GM18951 (cell line): Measurements from ENCODE around the gene CALHM2.

ENCODE experiments used
- POLR2A ChIP-seq: IDR thresholded peaks from 4 replicates; pipeline ENCODE4 v1.6.1; 2011; ENCODE audit warnings: mild to moderate bottlenecking; ENCODE audit not compliant: insufficient read length, insufficient read depth; ENCODE audit errors: extremely low read depth
- in situ Hi-C: fragments of 300-500 bp; cut with MboI; formaldehyde crosslinking; loops from one replicate; pipeline ENCODE4 v1.12.0; 2022; ENCODE audit warnings: low sequenced_read_pairs, mixed read lengths, inconsistent platforms; ENCODE audit not compliant: unreplicated experiment

Gene CALHM2

DNA sequence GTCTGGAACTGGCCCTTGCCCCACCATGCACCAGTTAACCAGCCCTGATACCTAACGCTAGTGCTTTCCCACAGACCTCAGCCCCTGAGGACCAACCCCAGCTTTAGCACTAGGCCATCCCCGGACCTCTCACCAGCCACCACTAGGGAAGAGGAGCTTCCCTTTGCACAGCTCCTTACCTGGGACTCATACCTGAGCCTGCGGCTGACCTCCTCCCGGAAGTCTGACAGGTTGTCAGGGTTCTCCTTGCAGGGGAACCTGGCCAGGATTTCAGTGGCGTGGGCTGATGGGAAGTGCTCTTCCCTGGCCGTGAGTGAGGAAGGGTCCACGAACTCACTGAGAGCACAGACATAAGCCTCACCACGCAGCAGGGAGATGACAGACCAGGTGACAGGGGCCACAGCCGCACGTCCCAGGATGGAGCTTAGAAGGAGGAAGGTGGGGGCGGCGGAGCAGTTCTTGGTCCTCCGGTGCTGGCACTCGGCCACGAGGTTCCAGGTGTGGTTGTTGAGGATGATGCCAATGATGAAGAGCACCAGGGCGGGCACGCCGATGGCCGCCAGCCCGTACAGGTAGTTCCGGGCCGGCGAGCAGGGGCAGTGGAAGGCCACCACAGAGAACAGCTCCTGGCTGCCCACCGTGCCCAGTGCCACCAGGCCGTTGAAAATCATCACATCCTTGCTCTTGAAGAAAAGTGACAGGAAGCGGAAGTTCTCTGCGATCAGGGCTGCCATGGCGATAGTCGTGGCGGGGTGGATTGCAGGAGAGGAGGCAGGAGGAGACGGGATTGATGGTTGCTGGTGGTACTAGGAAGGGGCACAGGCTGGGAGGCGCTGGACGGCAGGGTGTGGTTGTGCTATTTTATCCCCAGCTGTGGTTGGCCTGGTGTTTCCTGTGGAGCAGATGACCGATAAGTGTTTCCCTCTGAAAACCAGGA lies 2.7 kb downstream of the CALHM2 start:
- no peak for TF ChIP-seq POLR2A
- in situ Hi-C loops = no loop called here

DNA sequence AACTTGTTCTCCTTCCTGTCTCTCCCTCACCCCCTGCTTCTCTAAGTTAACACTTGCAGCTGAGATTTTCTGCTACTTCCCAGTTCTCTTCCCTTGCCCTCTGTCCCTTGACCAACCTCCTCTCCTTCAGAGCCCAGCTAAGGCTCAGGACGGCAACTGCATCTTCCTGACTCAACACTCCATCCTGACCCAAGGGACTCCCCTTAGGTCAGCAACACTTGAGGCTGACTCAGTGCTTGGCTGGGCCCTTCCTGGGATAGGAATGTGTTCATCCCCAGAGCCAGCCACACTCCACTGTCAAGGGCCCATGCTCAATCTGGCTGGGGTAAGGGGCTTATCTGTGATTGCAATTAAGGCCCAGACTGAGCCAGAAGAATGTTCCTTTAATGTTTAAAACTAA lies 3.4 kb downstream of the CALHM2 start:
- TF ChIP-seq POLR2A = no peak
- in situ Hi-C loops = no loop called here

DNA sequence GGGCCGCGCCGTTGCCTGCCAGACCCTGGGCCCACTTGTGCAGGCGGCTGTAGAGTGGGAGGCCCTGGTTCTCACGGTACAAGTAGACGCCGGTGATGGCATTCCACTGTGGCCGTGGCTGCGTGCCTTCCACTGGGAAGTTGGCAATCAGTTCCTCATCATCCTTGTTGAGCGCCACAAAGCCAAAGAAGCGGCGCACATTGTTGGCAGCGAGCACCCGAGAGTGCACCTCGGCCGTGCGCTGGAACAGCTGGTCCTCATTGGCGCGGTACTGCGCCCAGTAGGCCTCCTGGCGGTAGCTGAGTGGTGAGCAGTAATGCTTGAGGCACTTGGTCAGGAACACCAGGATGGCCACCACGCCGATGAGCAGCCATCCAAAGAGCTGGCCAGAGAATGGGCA lies 5.0 kb downstream of the CALHM2 start:
- in situ Hi-C loops = no loop called here
- no peak for TF ChIP-seq POLR2A

DNA sequence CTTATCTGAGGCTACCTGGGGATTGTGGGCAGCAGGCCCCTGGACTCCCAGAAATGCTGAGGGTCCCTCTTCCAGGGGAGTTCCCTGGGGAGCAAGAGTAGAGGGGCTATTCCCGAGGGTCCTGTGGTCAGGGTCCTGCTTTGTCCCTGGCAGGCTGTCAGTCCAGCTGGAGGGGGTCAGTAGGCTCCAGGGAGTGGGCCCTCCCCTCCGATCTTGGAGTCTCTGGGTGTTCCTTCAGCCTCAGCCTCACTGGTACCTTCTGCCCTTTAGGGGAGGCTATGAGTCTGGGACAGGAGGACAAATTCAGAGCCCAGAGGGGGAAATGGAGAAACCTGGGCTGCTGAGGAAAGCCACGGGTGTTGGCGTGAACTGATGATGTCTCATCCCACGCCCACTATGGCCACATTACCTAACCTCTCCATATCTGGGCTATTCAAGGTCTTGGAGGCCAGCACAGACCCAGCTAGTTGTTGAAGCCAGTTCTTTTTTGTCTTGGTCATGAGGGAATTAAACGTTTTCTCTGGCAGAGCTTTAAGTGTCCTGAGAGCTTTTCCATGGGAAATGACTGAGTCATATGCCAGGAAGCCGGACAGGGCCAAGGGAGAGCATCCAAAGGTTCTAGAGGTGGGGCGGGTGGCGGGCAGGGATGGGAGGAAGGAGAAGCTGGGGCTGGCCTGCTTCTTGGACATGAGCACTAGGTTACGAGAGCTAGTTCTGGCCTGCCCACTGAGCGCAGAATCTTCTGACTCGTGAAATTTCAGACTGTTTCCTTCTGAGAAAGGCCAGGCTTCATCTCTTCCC lies 6.2 kb downstream of the CALHM2 start:
- in situ Hi-C loops = no loop called here

DNA sequence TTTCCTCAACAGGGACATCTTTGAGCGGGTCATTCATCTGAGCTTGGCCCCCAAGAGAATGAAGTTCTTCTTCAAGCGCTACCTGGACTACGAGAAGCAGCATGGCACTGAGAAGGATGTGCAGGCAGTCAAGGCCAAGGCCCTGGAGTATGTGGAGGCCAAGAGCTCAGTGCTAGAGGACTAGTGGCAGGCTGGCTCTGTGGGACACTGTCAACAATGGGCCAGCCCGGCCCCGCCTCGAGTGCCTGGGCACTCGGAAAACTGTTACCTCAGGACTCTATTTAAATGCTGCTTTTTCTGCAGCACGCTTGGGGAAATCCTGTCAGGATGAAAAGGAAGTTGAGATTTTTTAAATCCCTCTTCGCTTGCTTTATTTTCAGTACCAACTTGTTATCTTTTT lies 6.8 kb downstream of the CALHM2 start:
- in situ Hi-C loops = no loop called here
- TF ChIP-seq POLR2A = no peak

More for the DNA sequence above, 6.2 kb downstream of the CALHM2 start:
- no peak for TF ChIP-seq POLR2A

DNA sequence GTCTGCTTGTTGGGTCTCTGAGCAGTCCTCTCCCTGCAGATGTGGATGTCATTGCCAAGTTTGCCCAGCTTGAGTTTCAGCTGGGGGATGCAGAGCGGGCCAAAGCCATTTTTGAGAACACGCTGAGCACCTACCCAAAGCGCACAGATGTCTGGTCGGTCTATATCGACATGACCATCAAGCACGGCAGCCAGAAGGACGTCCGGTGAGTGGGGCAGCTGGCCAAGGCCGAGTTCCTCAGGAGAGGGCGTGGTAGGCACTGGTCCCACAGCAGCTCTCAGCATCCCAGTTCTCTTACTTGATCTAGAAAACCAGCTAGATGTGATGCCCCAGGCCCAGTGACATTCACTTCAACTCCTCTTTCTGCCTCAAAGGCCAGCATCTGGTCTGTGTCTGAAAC lies 7.7 kb downstream of the CALHM2 start:
- TF ChIP-seq POLR2A = no peak
- in situ Hi-C loops = no loop called here

DNA sequence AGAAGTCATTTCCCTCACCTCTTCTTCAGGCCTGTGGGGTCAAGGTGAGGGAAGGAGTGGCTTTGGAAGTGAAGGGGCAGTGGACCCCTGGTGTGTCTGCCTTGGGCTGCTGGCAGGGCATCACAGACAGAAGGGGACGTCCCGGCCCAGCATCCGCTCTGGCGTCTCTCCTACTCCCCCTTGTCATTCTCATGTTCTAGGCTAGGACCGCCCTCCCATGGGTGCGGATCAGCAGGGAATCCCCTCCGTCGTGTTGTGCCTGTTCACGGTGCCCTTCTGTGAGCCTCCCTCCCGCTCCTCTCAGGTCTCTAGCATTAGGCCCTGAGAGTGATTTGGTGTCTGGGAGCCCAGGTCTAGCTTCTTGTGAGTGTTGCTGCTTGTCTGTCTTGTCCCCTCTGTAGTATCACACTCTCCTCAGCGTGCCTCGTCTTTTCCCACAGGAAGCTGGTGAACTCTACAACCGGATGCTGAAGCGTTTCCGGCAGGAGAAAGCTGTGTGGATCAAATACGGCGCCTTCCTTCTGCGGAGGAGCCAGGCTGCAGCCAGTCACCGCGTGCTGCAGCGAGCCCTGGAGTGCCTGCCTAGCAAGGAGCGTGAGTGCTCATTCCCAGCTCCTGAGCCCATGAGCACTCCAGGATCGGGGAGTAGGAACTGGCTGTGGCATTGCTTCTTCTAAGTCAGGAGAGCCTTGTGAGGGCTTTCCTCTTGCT lies 8.5 kb downstream of the CALHM2 start:
- TF ChIP-seq POLR2A = no peak
- in situ Hi-C loops = no loop called here

DNA sequence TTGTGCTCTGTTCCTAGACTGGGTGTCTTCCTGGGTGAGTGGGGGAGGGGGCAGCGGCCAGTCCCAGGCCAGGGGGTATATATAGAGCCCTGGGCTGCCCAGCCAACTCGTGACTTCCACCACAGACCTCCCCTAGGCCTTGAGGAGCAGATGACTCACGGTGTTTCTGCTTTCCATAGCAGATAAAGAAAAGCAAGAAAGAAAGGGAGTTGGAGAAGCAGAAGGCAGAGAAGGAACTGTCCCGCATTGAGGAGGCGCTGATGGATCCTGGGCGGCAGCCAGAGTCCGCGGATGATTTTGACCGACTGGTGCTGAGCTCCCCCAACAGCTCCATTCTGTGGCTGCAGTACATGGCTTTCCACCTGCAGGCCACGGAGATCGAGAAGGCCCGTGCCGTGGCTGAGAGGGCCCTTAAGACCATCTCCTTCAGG lies 10.1 kb downstream of the CALHM2 start:
- in situ Hi-C loops = no loop called here
- no peak for TF ChIP-seq POLR2A

DNA sequence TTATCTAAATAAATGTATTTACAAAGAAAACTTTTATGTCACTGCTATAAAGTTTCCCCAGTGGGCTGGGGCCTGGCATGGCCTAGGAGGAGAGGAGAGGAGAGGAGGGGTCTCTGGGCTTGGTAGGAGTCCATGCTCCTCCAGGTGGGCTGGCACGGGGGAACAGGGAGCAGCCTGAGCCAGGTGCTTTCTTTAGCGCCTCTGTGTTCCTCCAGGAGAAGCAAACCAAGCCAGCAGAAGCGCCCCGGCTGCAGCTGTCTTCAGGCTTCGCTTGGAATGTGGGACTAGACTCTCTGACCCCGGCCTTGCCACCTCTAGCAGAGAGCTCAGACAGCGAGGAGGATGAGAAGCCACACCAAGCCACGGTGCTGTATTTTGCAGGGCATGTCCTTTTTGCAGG lies 10.6 kb downstream of the CALHM2 start:
- in situ Hi-C loops = no loop called here

DNA sequence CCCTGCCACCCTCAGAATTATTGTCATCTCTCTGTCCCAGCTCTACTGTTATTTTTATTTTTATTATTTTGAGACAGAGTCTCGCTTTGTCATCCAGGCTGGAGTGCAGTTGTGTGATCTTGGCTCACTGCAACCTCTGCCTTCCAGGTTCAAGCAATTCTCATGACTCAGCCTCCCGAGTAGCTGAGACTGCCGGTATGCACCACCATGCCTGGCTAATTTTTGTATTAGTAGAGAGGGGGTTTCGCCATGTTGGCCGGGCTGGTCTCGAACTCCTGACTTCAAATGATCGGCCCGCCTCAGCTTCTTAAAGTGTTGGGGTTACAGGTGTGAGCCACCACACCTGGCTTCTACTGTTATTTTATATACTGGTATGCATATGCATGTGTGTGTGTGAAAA lies 11.0 kb downstream of the CALHM2 start:
- no peak for TF ChIP-seq POLR2A
- in situ Hi-C loops = no loop called here

More for the DNA sequence above, 10.6 kb downstream of the CALHM2 start:
- no peak for TF ChIP-seq POLR2A

DNA sequence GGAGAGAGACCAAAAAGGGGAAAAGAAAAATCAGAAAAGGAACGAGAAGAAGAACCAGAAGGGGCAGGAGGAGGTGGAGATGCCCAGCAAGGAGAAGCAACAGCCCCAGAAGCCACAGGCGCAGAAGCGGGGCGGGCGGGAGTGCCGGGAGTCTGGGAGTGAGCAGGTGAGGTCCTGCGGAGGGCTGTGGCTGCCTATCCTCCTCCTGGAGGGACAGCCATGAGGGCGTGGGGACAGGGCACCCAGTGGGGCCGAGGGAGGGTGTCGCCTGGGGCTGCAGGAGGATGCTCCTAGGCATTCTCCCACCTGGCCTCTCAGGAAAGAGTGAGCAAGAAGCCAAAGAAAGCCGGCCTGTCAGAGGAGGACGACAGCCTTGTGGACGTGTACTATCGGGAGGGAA lies 11.8 kb downstream of the CALHM2 start:
- TF ChIP-seq POLR2A = no peak

DNA sequence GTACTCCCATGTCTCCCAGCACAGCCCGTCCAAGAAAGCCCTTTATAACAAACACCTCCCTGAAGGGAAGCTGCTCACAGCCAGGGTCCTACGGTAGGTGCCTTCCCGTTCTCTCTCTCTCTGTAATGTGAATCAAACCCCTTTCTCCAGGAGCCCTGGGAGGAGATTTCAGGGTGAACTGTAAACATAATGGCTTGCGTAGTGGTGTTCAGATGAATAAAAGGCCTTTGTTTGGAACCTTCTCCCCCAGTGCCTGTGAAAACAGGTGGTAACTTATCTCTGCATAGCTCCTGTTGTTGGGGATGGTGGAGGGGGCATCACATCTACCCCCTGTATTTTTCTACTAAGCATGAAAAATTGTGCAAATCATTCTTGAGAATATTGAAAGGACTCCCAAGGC lies 12.4 kb downstream of the CALHM2 start:
- no peak for TF ChIP-seq POLR2A
- in situ Hi-C loops = no loop called here

More for the DNA sequence above, 11.8 kb downstream of the CALHM2 start:
- in situ Hi-C loops = no loop called here

DNA sequence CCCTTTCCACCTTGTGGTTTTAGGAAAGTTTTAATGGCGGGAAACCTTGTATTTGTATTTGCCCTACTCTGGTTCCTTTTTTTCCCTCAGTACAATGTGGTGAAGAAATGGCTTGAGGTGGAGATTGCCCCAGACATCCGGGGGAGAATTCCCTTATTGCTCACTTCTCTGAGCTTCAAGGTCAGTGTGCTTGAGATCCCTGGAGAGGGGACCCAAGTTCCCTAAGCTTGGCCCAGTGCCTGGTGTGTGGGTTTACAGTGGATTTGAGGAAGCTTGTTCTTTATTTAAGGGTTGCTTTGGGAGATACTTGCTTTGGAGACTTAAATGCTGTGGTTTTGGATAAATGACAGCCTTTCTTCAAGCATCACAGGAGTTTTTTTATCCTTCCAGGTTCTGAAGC lies 18.3 kb downstream of the CALHM2 start:
- in situ Hi-C loops = no loop called here
- TF ChIP-seq POLR2A = no peak
